ENCODE data around the gene TXNDC2. TPM values are rescaled to one million over a fixed set of nuclear protein-coding genes. Genes with fewer than 3 reads are reported as not detected.

Gene TXNDC2
- total and polyA plus RNA-seq, 5 donors from 2014 or later = not detected

DNA sequence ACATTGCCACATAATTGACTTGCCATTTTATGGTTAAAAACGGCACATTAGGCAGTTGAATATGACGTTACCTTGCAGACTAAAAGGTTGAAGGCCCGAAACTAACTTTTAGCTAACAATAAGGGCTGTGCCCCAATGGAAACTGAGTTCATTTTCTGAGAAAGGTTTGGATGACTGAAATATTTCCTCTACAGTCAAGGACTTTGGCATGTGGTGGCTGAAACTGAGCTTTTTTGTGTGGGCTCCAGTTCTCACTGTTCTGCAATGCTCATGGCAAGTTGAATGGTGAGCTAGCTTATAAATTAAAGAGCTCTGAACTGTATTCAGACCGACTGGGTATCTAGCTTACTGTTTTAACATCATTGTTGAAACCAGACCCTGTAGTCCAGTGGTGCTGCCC lies 23.8 kb upstream of the TXNDC2 start:
- DNase-seq = peak in 1 of 3 donors; percentile 35
- Mint-ChIP-seq H3K4me3 (no peak overlapping the region), H3K9me3 (peaks cover 0 to 19% (median 7%) of the 10 kb centered on the region in 7 donors), H3K4me1 (no peaks in the 10 kb centered on the region), H3K27ac (no peak overlapping the region), H3K27me3 (peaks cover 11% of the 10 kb centered on the region), H3K36me3 (no peaks in the 10 kb centered on the region)
- no peak for ATAC-seq (ENCODE audit: low read depth in 2 of 2)
- no peaks in the 10 kb centered on the region for H3K27me3 ChIP-seq (ENCODE audit: control insufficient read depth, insufficient read depth, low read length)
- no peak overlapping the region for H3K4me3 ChIP-seq (ENCODE audit: low read depth, low read length)
- H3K36me3 ChIP-seq (ENCODE audit: control insufficient read depth, insufficient read depth, low read length) = no peaks in the 10 kb centered on the region
- H3K4me1 ChIP-seq (ENCODE audit: control insufficient read depth, insufficient read depth, low read length, poor library complexity, severe bottlenecking) = no peaks in the 10 kb centered on the region
- no peak overlapping the region for H3K27ac ChIP-seq (ENCODE audit: insufficient read depth, low read length, poor library complexity, severe bottlenecking)
- H3K9me3 ChIP-seq (ENCODE audit: control insufficient read depth in 2 of 2, low read length in 2 of 2) = peaks cover 5 to 13% of the 10 kb centered on the region in 2 experiments

DNA sequence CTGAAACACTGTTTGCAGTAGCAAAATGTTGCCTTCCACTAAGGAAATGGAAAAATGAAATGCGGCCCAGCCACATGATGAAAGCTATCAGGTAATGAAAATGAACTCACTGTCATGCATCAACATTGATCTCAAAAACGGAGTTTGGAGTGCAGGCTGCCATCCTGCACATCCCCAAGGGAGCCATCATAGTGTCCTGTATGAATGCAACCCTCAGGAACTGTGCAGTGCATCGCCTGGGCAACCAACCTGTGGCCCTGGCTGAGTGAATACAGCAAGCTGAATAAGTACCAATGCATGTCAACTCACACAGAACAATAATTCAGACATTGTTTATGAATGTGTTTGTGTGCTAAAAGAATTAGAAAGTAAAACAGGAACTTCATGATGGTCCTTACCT lies 23.1 kb upstream of the TXNDC2 start:
- DNase-seq = no peak
- no peak overlapping the region for H3K27ac Mint-ChIP-seq
- Histone ChIP-seq H3K4me3 (ENCODE audit: low read depth, low read length) (no peak overlapping the region), H3K27me3 (ENCODE audit: control insufficient read depth, insufficient read depth, low read length) (no peaks in the 10 kb centered on the region), H3K4me1 (ENCODE audit: control insufficient read depth, insufficient read depth, low read length, poor library complexity, severe bottlenecking) (no peaks in the 10 kb centered on the region), H3K36me3 (ENCODE audit: control insufficient read depth, insufficient read depth, low read length) (no peaks in the 10 kb centered on the region), H3K27ac (ENCODE audit: insufficient read depth, low read length, poor library complexity, severe bottlenecking) (no peak overlapping the region), H3K9me3 (ENCODE audit: control insufficient read depth in 2 of 2, low read length in 2 of 2) (peaks cover 5 to 13% of the 10 kb centered on the region in 2 experiments)
- H3K9me3 Mint-ChIP-seq = peaks cover 0 to 21% (median 8%) of the 10 kb centered on the region in 7 donors
- ATAC-seq (ENCODE audit: low read depth in 2 of 2) = no peak
- peaks cover 11% of the 10 kb centered on the region for H3K27me3 Mint-ChIP-seq
- H3K4me1 Mint-ChIP-seq = no peaks in the 10 kb centered on the region
- H3K36me3 Mint-ChIP-seq = no peaks in the 10 kb centered on the region
- H3K4me3 Mint-ChIP-seq = peak overlapping the region in 1 of 4 donors; percentile 52

DNA sequence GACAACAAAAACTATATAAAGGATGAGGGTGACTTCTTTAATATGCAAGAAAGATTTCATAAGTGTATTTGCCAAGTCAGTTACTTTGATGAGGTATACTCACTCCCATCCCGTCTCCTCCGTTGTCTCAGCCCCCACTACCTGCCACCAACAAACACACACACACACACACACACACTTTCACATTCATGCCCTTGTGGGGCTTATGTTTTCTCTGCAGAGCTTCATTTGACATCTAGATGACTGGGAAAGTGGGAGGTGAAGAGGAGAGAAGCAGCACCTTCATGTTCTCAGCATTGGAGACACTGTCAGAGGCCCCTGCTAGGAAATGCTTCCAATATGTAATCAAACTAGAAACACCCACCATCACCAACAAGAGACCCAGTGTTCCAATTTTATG lies 22.5 kb upstream of the TXNDC2 start:
- Histone ChIP-seq H3K27me3 (ENCODE audit: control insufficient read depth, insufficient read depth, low read length) (no peaks in the 10 kb centered on the region), H3K27ac (ENCODE audit: insufficient read depth, low read length, poor library complexity, severe bottlenecking) (no peak overlapping the region), H3K9me3 (ENCODE audit: control insufficient read depth in 2 of 2, low read length in 2 of 2) (peaks cover 5 to 13% of the 10 kb centered on the region in 2 experiments), H3K4me1 (ENCODE audit: control insufficient read depth, insufficient read depth, low read length, poor library complexity, severe bottlenecking) (no peaks in the 10 kb centered on the region), H3K36me3 (ENCODE audit: control insufficient read depth, insufficient read depth, low read length) (no peaks in the 10 kb centered on the region), H3K4me3 (ENCODE audit: low read depth, low read length) (no peak overlapping the region)
- peaks cover 11% of the 10 kb centered on the region for H3K27me3 Mint-ChIP-seq
- no peak overlapping the region for H3K27ac Mint-ChIP-seq
- H3K4me3 Mint-ChIP-seq = no peak overlapping the region
- DNase-seq (no peak), ATAC-seq (ENCODE audit: low read depth in 2 of 2) (no peak)
- H3K4me1 Mint-ChIP-seq = no peaks in the 10 kb centered on the region
- peaks cover 0 to 21% (median 8%) of the 10 kb centered on the region in 7 donors for H3K9me3 Mint-ChIP-seq
- no peaks in the 10 kb centered on the region for H3K36me3 Mint-ChIP-seq

DNA sequence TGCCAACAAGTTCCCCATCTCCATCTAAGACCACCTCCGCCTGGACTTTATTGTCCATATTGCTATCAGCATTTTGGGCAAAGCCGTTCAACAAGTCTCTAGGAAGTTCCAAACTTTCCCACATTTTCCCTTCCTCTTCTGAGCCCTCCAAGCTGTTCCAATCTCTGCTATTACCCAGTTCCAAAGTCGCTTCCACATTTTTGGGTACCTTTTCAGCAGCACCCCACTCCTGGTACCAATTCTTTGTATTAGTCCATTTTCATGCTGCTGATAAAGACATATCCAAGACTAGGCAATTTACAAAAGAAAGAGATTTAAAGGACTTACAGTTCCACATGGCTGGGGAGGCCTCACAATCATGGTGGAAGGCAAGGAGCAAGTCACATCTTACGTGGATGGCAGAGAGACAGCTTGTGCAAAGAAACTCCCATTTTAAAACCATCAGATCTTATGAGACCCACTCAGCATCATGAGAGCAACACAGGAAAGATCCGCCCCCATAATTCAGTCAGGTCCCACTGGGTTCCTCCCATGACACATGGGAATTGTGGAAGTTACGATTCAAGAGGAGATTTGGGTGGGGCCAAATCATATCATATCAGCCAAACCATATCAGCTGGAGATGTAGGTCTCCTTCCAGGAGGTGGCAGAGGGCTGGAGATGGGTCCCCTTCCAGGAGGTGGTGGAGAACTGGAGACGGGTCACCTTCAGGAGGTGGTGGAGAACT lies 19.8 kb upstream of the TXNDC2 start:
- Mint-ChIP-seq H3K27me3 (peaks cover 7% of the 10 kb centered on the region), H3K9me3 (peaks cover 0 to 21% (median 8%) of the 10 kb centered on the region in 7 donors), H3K4me1 (peaks cover 0 to 4% (median 0%) of the 10 kb centered on the region in 4 donors), H3K27ac (no peak overlapping the region), H3K4me3 (no peak overlapping the region), H3K36me3 (no peaks in the 10 kb centered on the region)
- no peaks in the 10 kb centered on the region for H3K27me3 ChIP-seq (ENCODE audit: control insufficient read depth, insufficient read depth, low read length)
- H3K4me3 ChIP-seq (ENCODE audit: low read depth, low read length) = no peak overlapping the region
- no peaks in the 10 kb centered on the region for H3K36me3 ChIP-seq (ENCODE audit: control insufficient read depth, insufficient read depth, low read length)
- ATAC-seq (ENCODE audit: low read depth in 2 of 2) (no peak), DNase-seq (no peak)
- H3K4me1 ChIP-seq (ENCODE audit: control insufficient read depth, insufficient read depth, low read length, poor library complexity, severe bottlenecking) = no peaks in the 10 kb centered on the region
- no peak overlapping the region for H3K27ac ChIP-seq (ENCODE audit: insufficient read depth, low read length, poor library complexity, severe bottlenecking)
- peaks cover 5 to 13% of the 10 kb centered on the region in 2 experiments for H3K9me3 ChIP-seq (ENCODE audit: control insufficient read depth in 2 of 2, low read length in 2 of 2)

DNA sequence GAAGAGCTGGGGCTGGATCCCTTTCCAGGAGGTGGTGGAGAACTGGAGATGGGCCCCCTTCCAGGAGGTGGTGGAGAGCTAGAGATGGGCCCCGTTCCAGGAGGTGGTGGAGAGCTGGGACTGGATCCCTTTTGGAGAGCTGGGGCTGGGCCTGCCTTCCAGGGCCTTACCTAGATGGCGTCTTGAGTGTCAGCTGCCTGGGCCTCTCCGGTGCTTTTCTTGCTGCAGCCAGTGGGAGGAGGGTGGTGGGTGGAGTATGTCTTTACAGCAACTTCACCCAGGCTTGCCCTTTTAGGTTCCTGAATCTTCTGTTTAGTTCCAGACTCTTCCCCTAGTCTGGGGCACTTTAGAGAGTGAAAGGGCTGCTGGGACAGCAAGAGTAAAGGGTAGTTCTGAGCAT lies 19.1 kb upstream of the TXNDC2 start:
- H3K4me3 ChIP-seq (ENCODE audit: low read depth, low read length) = no peak overlapping the region
- H3K4me1 Mint-ChIP-seq = peaks cover 0 to 4% (median 0%) of the 10 kb centered on the region in 4 donors
- H3K27ac Mint-ChIP-seq = no peak overlapping the region
- H3K36me3 Mint-ChIP-seq = no peaks in the 10 kb centered on the region
- H3K9me3 Mint-ChIP-seq = peaks cover 0 to 21% (median 8%) of the 10 kb centered on the region in 7 donors
- H3K36me3 ChIP-seq (ENCODE audit: control insufficient read depth, insufficient read depth, low read length) = no peaks in the 10 kb centered on the region
- H3K4me1 ChIP-seq (ENCODE audit: control insufficient read depth, insufficient read depth, low read length, poor library complexity, severe bottlenecking) = no peaks in the 10 kb centered on the region
- no peak for ATAC-seq (ENCODE audit: low read depth in 2 of 2)
- H3K9me3 ChIP-seq (ENCODE audit: control insufficient read depth in 2 of 2, low read length in 2 of 2) = peaks cover 5 to 13% of the 10 kb centered on the region in 2 experiments
- no peak overlapping the region for H3K27ac ChIP-seq (ENCODE audit: insufficient read depth, low read length, poor library complexity, severe bottlenecking)
- H3K27me3 ChIP-seq (ENCODE audit: control insufficient read depth, insufficient read depth, low read length) = no peaks in the 10 kb centered on the region
- DNase-seq = no peak
- peaks cover 3% of the 10 kb centered on the region for H3K27me3 Mint-ChIP-seq
- no peak overlapping the region for H3K4me3 Mint-ChIP-seq

DNA sequence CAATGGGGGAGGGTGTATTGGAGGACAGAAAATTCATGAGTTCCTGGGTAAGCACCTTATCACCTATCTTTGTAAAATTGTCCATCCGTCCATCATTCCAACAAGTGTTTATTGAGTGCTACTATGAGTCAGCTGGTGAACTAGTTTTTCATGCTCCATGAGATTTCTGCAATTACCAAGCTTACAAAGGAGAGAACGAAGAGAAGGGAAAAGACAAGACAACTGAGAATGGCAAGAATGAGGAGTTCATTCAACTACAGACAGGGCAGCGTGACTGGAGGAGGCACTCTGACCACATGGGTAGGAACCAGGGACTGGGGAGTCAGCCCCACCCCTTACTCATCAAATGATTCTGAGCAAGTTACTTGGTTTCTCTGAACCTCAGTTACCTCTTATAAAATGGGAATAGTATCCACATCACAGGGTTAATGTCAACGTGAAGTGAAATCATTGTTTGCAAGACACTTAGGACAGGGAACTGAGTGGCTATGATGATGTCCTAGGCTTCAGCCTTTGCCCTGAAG lies 18.6 kb upstream of the TXNDC2 start:
- no peak overlapping the region for H3K27ac Mint-ChIP-seq
- H3K27ac ChIP-seq (ENCODE audit: insufficient read depth, low read length, poor library complexity, severe bottlenecking) = no peak overlapping the region
- ATAC-seq (ENCODE audit: low read depth in 2 of 2) = no peak
- peaks cover 5 to 13% of the 10 kb centered on the region in 2 experiments for H3K9me3 ChIP-seq (ENCODE audit: control insufficient read depth in 2 of 2, low read length in 2 of 2)
- no peaks in the 10 kb centered on the region for H3K27me3 Mint-ChIP-seq
- peaks cover 0 to 4% (median 0%) of the 10 kb centered on the region in 4 donors for H3K4me1 Mint-ChIP-seq
- peaks cover 0 to 21% (median 8%) of the 10 kb centered on the region in 7 donors for H3K9me3 Mint-ChIP-seq
- H3K27me3 ChIP-seq (ENCODE audit: control insufficient read depth, insufficient read depth, low read length) = no peaks in the 10 kb centered on the region
- no peaks in the 10 kb centered on the region for H3K4me1 ChIP-seq (ENCODE audit: control insufficient read depth, insufficient read depth, low read length, poor library complexity, severe bottlenecking)
- H3K4me3 ChIP-seq (ENCODE audit: low read depth, low read length) = no peak overlapping the region
- H3K4me3 Mint-ChIP-seq = no peak overlapping the region
- no peaks in the 10 kb centered on the region for H3K36me3 Mint-ChIP-seq
- DNase-seq = no peak
- no peaks in the 10 kb centered on the region for H3K36me3 ChIP-seq (ENCODE audit: control insufficient read depth, insufficient read depth, low read length)

DNA sequence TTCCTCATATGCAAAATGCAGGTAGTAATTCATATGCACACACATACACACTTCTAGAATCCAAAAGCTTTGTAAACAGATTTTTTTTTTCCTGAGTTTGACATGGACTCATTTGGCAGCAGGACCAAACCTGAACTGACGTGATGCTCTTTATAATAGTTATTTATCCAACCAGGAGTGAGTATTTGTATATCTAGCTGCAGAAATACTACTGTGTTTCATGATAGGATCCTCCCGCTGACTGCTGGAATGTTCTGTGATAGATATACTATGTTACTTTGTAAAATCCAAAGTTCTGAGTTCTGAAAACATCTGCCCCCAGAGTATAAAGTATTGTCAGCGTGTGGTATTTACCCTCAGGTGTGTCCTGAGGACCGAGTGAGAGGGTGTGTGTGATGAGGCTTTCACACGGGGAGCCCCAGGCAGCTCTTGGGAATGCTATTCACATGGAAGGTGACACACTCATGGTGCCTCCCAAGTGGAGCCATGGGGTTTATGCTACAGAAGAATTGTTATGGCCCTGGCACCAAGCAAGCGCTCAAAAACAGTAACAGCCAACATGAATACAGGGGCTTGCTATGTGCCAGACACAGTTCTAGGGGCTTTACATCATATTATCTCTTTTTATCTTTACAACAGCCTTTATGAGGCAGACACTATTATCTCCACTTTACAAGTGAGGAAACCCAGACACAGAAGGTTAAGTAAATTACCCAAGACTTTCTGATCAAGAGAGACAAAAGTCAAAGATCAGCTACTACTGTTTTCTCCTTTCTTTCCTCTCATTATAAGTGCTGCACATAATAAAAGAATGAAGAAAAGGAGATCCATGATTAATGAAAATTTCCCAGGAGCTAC lies 16.7 kb upstream of the TXNDC2 start:
- H3K4me3 ChIP-seq (ENCODE audit: low read depth, low read length) = no peak overlapping the region
- H3K36me3 ChIP-seq (ENCODE audit: control insufficient read depth, insufficient read depth, low read length) = no peaks in the 10 kb centered on the region
- peaks cover 5 to 13% of the 10 kb centered on the region in 2 experiments for H3K9me3 ChIP-seq (ENCODE audit: control insufficient read depth in 2 of 2, low read length in 2 of 2)
- Mint-ChIP-seq H3K9me3 (peaks cover 0 to 21% (median 7%) of the 10 kb centered on the region in 7 donors), H3K27ac (peak overlapping the region in 1 of 3 donors; percentile 93), H3K4me3 (no peak overlapping the region), H3K4me1 (peaks cover 0 to 4% (median 0%) of the 10 kb centered on the region in 4 donors), H3K27me3 (no peaks in the 10 kb centered on the region), H3K36me3 (no peaks in the 10 kb centered on the region)
- no peak overlapping the region for H3K27ac ChIP-seq (ENCODE audit: insufficient read depth, low read length, poor library complexity, severe bottlenecking)
- H3K4me1 ChIP-seq (ENCODE audit: control insufficient read depth, insufficient read depth, low read length, poor library complexity, severe bottlenecking) = no peaks in the 10 kb centered on the region
- H3K27me3 ChIP-seq (ENCODE audit: control insufficient read depth, insufficient read depth, low read length) = no peaks in the 10 kb centered on the region
- ATAC-seq (ENCODE audit: low read depth in 2 of 2) (no peak), DNase-seq (no peak)

Measured in CD4-positive, CD25-positive, alpha-beta regulatory T cell (primary cell).